ENCODE measurements around the gene SLC24A3. TPM values are rescaled to one million over a fixed set of nuclear protein-coding genes. Genes with fewer than 3 reads are reported as not detected.

Gene SLC24A3
- total and polyA plus RNA-seq, 2 donors from 2014 or later: 0.86 to 5.2 TPM

DNA sequence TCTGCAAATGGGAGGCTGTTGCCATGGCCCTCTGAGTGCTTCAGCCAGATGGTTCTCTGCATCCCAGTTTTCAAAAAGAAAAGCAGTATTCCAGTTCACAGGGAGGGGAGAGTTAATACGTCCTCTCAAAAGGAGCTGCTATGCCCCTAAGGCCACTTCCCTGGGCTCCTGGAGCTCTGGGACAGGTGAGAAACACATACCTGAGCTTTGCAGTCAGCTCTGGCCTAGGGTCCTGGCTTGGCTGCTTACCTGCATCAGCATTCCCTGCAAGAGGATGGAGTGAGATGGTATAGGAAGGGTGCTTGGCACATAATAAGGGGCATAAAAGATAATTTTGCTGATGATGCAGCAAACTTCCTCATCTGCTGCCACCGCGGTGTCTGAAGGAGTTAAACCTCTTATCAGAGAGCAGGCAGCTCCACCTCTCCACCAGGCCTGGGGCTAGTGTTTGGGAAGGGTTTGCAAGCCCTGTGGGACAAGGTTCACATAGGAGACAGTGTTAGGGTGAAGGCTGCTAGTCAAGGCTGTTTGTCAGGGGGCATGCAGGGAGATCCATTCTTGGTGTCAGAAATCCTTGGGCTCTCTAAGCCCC is 62.7 kb downstream of the SLC24A3 start:
- Histone ChIP-seq H3K4me1 (ENCODE audit: control insufficient read depth in 2 of 3, insufficient read depth in 2 of 3, low read depth in 1 of 3, low read length in 3 of 3) (peaks cover 0 to 5% (median 3%) of the 10 kb centered on the region in 3 donors), H3K9ac (ENCODE audit: low read length in 3 of 3) (no peak overlapping the region), H3K4me3 (ENCODE audit: low read length in 3 of 3) (no peak overlapping the region), H3K27ac (ENCODE audit: low read depth in 2 of 2, low read length in 2 of 2) (peak overlapping the region; percentile 5 to 7), H3K27me3 (ENCODE audit: control insufficient read depth, insufficient read depth, low read length) (no peaks in the 10 kb centered on the region), H3K9me3 (ENCODE audit: control insufficient read depth in 2 of 3, insufficient read depth in 1 of 3, low read length in 3 of 3) (no peaks in the 10 kb centered on the region), H3K36me3 (ENCODE audit: control insufficient read depth in 2 of 3, insufficient read depth in 3 of 3, low read length in 3 of 3) (no peaks in the 10 kb centered on the region)
- TF ChIP-seq CTCF (IDR thresholded peaks at IDR 0.05; ENCODE audit: borderline replicate concordance, extremely low read depth, insufficient read depth): no peak
- DNase-seq (no peak), FAIRE-seq (no peak)
- intact Hi-C loops (cut with DNase I): no loop called here

- H3K36me3 ChIP-seq (ENCODE audit: control insufficient read depth in 2 of 3, insufficient read depth in 3 of 3, low read length in 3 of 3): no peaks in the 10 kb centered on the region
- intact Hi-C loops (cut with DNase I): no loop called here
- peaks cover 0 to 5% (median 3%) of the 10 kb centered on the region in 3 donors for H3K4me1 ChIP-seq (ENCODE audit: control insufficient read depth in 2 of 3, insufficient read depth in 2 of 3, low read depth in 1 of 3, low read length in 3 of 3)
- no peak overlapping the region for H3K9ac ChIP-seq (ENCODE audit: low read length in 3 of 3)
- H3K9me3 ChIP-seq (ENCODE audit: control insufficient read depth in 2 of 3, insufficient read depth in 1 of 3, low read length in 3 of 3): no peaks in the 10 kb centered on the region
- FAIRE-seq: no peak
- peak overlapping the region; percentile 5 to 32 for H3K27ac ChIP-seq (ENCODE audit: low read depth in 2 of 2, low read length in 2 of 2)
- DNase-seq: peak; percentile 59 to 95 (median 81)
- no peak for TF ChIP-seq CTCF (IDR thresholded peaks at IDR 0.05; ENCODE audit: borderline replicate concordance, extremely low read depth, insufficient read depth)
- H3K27me3 ChIP-seq (ENCODE audit: control insufficient read depth, insufficient read depth, low read length): no peaks in the 10 kb centered on the region
- H3K4me3 ChIP-seq (ENCODE audit: low read length in 3 of 3): no peak overlapping the region
Measured at GRCh38 chr20:19275630-19276071, 63.2 kb downstream of the SLC24A3 start.

- no peak for TF ChIP-seq CTCF (IDR thresholded peaks at IDR 0.05; ENCODE audit: borderline replicate concordance, extremely low read depth, insufficient read depth)
- intact Hi-C loops (cut with DNase I): no loop called here
- FAIRE-seq (no peak), DNase-seq (no peak)
- H3K9ac ChIP-seq (ENCODE audit: low read length in 3 of 3): no peak overlapping the region
- H3K27ac ChIP-seq (ENCODE audit: low read depth in 2 of 2, low read length in 2 of 2): no peak overlapping the region
- no peaks in the 10 kb centered on the region for H3K9me3 ChIP-seq (ENCODE audit: control insufficient read depth in 2 of 3, insufficient read depth in 1 of 3, low read length in 3 of 3)
- no peaks in the 10 kb centered on the region for H3K36me3 ChIP-seq (ENCODE audit: control insufficient read depth in 2 of 3, insufficient read depth in 3 of 3, low read length in 3 of 3)
- no peak overlapping the region for H3K4me3 ChIP-seq (ENCODE audit: low read length in 3 of 3)
- peaks cover 0 to 5% (median 3%) of the 10 kb centered on the region in 3 donors for H3K4me1 ChIP-seq (ENCODE audit: control insufficient read depth in 2 of 3, insufficient read depth in 2 of 3, low read depth in 1 of 3, low read length in 3 of 3)
- H3K27me3 ChIP-seq (ENCODE audit: control insufficient read depth, insufficient read depth, low read length): no peaks in the 10 kb centered on the region
Measured at GRCh38 chr20:19277381-19277780, 64.9 kb downstream of the SLC24A3 start.

All from kidney (tissue), 14 donors.